Measurements from ENCODE around the gene HADHA.

GRCh38 chr2:26284132-26284531 is 39.7 kb upstream of the HADHA start:
- TF ChIP-seq YY1 (IDR thresholded peaks at IDR 0.05; ENCODE audit: insufficient read depth, insufficient read length) (no peak), ZNF274 (IDR thresholded peaks at IDR 0.05; ENCODE audit: low read depth, low read length) (no peak), SUZ12 (IDR thresholded peaks at IDR 0.05; ENCODE audit: extremely low read depth, insufficient read depth, insufficient read length) (no peak)
